GM12892 (cell line): Measurements from ENCODE around the gene TFPI2.

ENCODE experiments used
- POLR2A ChIP-seq: IDR thresholded peaks from 2 replicates; pipeline ENCODE4 v1.6.1; 2011; ENCODE audit warnings: low read depth, low read length, control low read depth
- POLR2AphosphoS5 ChIP-seq: IDR thresholded peaks from 2 replicates; pipeline ENCODE4 v1.6.1; 2011; ENCODE audit warnings: low read depth, low read length, control low read depth

DNA sequence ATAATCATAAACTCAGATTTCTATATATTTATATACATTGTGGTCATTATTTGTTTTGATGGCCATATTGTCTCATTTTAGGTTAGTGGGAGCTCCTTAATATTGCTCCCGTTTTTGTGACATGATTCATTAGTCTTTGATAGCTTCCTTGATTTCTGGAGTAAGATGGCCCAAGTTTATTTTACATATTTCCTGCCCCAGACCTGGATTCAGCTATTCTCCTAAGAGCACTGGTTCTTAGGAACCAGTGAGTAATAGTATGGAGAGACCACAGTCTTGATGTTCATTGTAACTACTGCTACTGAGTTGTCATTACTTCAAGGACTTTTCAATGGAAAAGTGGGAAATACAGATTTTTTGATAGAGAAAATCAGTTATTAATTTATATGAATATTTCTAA, 6.0 kb downstream of the TFPI2 start:
- no peak for TF ChIP-seq POLR2A
- no peak for TF ChIP-seq POLR2AphosphoS5
